Measurements from ENCODE around the gene OCA2.
"Not testable (repeated sequence)": the region's sequence is repeated elsewhere in the genome, so short reads cannot be mapped to it uniquely, and the experiment has no call there.

Gene OCA2

DNA sequence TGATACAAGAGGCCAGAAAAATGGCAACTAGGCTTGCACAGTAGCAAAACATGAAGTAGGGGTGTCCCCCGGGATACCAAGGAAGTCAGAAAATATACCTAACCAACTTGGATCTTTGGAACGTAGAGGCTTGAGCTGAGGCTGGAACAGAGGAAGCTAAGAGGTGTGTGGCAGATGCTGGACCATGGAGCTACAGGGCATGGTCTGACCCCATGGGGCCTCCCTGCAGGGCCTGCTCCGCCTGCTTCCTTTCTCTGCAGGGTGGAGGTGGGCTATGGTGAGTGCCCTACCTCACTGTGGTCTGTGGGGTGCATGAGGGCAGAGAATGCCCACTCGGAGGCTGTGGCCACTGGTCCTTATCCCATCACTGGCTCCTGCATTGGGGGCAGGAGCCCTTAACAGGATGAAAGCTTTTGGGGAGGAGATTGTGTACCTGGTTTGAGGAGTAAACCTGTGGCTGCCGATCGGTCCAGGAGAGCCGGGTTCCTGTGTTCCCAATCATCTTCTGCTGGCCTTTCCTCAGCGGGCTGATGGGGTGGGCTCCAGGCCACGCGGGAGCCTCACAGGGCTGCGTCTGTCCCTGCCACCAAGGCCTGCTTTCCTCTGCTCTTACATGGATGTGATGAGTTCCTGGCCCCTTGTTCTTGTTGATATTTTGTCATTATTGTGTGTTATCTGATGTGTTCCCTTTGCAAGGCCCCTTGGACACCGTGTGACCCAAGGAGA, 96.8 kb downstream of the OCA2 start:
- peak; percentile 11 for DNase-seq (ENCODE audit: low spot score)

DNA sequence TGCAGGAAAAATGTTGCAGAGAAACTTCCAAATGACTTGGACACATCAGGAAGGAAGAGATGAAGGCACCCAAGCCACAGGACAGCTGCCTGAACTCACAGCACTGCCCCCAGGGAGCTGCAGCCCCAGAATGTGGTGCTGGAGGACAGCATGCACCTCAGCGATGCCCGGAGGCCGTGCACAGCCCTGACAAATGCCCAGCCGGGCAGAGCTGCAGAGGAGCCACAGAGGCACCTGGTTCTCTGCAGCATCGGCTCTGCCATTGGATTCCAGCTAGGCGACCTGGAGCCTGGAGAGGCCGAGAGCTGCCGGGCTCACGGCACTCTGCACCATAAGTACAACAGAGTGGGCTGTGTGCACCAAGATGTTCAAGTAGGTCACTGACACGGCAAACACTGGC, 97.5 kb downstream of the OCA2 start:
- peak; percentile 18 for DNase-seq (ENCODE audit: low spot score)

DNA sequence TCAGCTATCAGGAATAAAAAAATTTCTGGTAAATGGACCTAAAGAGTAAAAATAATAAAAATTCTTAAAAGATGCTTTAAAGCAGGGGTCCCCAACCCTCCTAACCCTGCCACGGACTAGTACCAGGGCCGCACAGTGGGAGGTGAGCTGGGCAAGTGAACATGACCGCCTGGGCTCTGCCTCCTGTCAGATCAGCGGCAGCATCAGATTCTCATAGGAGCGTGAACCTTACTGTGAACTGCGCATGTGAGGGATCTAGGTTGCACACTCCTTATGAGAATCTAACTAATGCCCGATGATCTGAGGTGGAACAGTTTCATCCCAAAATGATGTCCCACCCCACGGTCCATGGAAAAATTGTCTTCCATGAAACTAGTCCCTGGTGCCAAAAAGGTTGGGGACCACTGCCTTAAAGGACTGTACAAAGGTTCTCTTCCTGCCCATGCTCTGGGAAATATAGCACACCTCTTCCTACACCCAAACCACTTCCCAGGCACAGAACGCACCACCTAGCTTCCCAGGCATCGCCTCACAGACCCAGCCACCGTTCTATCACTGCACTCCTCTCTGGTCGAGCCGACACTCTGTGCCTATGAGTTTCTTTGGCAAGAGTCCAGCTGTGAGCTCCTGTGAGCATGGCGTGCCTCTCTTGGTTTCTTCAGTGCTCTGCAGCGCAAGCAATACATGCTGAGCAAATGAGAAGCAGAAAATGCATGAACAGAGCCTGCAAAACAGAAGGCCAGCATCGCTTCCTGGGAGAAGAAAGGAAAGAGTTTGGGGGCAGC, 104.9 kb downstream of the OCA2 start:
- peak; percentile 6 for DNase-seq (ENCODE audit: low spot score)

DNA sequence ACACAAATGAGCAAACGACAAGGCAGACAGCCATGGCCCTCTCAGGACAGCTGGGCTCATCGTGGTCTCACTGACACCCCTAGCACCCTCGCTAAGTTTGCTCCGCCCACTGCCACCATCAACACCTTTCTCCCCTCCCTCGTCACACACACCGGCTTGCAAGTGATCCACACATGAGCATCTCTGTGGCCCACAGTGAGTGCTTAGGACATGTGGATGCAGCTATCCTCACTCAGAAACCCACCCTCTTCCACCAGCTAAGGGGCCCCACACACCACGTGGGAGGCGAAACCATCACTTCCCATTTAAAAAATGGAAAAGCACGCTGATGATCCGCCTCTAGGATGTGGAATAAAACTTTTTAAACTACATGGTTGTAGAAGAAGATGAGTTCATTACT, 105.6 kb downstream of the OCA2 start:
- no peak for DNase-seq (ENCODE audit: low spot score)

DNA sequence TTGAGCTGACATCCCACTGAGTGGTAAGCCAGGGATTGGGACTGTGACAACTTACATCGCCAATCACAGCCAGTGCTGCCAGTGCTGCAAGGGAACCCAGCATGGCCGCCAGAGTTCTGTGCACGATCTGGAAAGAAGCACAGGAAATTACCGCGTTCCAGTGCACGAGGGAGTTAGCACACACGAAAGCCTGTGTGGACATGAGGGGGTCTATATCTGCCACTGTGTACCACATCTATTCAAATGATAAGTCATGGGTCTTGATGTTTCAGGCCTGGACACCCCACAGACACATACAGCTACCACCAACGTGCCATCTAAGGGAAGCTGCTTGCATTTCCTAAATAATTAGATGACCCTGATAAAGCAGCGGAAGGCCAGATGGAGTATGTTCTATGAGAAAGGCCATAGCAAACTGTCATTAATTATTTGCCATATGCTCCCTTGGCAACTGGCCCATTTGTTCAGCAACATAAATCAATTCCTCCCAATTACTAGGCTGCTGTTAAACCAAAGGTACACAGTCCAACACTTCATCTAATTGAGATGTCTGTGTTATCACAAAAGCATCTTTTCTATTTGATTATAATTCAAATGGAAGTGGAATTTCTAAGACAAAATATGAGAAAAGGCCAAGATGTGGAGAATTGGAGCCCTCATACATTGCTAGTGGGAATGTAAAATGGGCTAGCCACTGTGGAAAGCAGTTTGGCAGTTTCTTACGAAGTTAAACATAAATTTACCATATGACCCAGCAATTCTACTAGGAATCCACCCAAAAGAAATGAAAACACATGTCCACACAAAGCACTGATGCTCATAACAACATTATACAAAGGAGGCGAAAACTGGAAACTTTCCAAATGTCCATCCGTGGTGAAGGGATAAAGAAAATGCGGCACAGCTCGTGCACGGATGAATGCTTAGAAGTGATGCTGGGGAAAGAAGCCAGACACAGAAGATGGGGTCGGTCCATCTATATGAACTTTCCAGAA, 108.3 kb downstream of the OCA2 start:
- peak; percentile 24 for DNase-seq (ENCODE audit: low spot score)

DNA sequence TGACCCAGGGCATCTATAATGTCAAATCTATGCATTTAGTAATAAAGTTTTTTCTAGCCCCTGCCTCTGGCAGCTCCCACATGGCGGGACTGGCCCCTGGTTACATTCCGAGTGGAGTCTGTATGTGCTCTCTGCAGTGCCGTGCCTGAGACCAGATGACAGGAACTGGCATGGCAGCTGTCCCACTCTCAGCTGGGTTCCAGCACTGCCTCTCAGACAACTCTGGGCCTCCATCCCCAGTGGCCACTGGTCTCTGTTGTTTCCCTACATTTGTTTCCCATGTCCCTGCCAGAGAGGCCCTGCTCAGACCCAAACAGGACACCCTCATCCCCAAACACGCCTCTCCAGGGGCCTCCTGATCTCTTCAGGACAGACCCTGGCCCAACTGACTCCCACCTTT, 109.3 kb downstream of the OCA2 start:
- peak; percentile 22 for DNase-seq (ENCODE audit: low spot score)

DNA sequence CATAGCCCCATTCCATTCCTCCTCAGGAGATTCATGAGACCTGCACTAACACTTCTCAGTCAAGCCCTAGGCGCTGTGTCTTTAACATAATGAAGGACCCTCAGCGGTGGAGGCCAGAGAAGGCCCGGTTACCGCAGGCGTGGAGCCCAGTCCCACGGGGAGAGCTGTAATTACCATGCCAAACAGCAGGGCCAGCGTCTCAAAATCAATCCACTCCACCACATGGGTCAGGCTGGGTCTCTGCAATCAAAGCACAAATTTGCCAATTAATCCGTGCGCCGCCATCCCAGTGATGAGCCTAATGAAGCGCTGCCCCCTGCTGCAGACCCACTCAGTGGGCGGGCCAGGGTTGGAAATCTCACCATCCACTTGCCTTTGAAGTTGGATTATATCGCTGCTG, 109.7 kb downstream of the OCA2 start:
- DNase-seq (ENCODE audit: low spot score): peak; percentile 18

DNA sequence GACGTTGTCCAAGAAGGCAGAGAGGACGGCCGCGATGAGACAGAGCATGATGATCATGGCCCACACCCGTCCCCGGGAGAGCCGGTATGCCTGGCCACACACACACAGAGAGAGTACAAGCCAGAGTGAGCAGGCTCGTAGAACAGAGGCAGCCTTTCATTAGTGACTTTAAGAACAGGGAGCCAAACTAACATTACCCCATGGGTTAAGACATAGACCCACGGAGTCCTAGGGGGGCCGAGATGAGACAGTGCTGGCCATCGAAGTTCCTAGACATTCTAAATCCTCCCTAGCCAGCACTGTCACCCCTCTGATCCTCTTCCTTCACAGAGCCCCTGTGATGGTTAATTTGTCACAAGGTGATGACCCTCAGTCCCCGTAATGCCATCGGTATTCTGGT, 114.0 kb downstream of the OCA2 start:
- DNase-seq (ENCODE audit: low spot score): no peak

DNA sequence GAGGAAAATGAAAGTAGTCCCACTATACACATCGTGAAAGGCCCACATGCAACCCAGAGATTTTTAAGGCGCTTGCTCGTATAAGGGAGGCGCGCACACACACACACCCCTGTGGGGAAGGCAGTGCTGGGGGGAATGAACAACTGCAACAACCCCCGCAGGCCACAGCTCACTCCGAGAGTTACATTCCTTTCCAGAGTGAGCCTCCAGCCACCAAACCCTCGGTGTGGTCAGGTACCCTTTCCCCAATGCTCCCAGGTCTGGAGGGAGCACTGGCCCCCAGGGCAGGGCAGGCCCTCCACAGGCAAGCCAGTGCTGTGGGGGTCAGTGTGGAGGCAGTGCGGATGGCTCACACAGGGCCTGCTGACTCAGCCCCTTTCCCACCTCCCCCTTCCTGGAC, 115.6 kb downstream of the OCA2 start:
- peak; percentile 8 for DNase-seq (ENCODE audit: low spot score)

DNA sequence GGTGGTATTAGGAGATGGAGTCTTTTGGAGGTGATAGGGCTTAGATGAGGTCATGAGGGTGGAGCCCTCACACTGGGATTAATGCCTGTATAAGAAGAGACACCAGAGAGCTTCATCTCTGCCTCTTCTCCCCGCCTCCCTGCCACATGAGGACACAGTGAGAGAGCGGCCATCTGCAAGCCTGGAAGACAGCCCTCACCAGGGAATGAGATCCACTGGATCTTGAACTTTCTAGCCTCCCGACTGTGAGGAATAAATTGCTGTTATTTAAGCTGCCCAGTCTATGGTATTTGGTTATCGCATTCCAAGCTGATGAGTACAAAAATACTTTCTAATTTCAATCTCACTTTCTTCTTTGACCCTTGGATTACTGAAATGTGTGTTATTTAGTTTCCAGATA, 121.4 kb downstream of the OCA2 start:
- DNase-seq (ENCODE audit: low spot score): no peak

DNA sequence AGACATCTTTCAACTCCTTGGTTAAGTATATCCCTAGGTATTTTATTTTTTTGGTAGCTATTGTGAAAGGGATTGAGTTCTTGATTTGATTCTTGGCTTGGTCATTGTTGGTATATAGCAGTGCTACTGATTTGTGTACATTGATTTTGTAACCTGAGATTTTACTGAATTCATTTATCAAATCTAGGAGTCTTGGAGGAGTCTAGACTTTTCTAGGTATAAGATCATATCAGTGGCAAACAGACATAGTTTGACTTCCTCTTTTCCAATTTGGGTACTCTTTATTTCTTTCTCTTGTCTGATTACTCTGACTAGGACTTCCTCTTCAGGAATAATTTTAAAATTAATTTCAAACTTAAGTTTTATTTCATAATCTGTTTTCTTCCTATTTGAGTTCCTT, 125.2 kb downstream of the OCA2 start:
- no peak for DNase-seq (ENCODE audit: low spot score)

DNA sequence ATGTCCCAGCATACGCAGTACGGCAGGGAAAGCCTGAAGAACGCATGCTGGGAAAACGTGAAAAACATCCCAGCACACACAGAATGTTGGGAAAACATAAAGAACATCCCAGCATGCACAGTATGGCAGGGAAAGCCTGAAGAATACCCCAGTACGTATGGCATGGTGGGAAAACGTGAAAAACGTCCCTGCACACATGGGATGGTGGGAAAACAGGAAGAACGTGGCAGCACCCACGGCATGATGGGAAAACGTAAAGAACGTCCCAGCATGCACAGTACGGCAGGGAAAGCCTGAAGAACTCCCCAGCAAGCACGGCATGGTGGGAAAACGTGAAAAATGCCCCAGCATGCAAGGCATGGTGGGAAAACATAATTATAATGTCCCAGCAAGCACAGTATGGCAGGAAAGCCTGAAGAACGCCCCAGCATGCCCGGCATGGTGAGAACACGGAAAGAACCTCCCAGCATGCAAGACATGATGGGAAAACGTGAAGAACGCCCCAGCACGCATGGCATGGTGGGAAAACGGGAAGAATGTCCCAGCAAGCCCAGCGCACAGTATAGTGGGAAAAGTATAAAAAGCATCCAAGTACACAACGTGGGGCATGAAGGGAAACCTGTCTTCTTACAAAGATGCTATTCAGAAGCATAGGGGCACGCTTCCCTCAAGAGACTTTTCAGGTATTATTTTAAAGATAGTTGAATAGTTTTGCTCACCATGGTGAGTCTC, 128.3 kb downstream of the OCA2 start:
- DNase-seq (ENCODE audit: low spot score): no peak

DNA sequence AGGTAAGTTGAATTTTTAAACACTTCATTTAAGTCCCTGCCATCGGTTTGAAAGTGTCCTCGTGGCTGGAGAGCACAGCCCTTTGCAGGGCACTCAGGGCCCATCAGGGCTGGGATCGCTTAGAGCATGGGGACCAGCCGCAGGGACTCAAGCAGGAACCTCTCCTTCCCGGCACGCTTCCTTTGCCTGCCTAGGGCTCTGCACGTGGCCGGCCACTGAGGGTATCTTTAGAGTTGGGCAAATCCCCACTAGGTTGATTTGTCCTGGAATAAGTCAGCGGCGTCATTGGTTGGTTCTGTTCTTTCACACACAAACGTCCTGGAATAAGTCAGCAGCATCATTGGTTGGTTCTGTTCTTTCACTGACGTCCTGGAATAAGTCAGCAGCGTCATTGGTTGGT, 131.6 kb downstream of the OCA2 start:
- no peak for DNase-seq (ENCODE audit: low spot score)

DNA sequence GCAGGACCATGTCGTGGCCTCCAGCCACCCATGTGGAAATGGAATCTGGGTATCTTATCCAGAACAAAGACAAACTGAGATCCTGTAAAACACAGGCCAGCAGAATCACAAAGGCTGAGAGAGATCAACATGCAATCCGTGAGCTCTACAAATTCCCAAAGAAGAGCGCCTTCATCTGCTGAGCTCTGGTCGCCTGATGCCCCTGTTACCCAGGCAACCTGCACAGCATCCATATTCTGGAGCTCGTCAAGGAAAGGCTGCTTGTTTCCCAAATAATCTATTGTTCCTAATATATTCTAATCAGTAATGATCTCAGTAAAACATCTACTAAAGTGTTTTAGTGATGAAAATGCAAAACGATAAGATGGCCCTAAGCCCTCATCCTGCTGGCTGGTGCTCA, 133.6 kb downstream of the OCA2 start:
- DNase-seq (ENCODE audit: low spot score): no peak

DNA sequence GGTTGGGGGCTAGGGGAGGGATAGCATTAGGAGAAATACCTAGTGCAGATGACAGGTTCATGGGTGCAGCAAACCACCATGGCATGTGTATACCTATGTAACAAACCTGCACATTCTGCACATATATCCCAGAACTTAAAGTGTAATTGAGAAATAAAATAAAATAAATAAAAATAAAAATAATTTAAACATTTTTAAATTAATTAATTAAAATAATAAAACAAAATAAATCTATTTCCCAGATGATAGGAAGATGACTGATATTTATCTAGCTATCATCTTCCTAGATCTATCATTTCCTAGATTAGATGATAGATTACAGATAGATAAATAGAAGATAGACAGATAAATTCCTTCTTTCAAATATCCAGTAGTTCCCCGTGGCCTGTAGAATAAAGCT, 137.3 kb downstream of the OCA2 start:
- DNase-seq (ENCODE audit: low spot score): no peak

DNA sequence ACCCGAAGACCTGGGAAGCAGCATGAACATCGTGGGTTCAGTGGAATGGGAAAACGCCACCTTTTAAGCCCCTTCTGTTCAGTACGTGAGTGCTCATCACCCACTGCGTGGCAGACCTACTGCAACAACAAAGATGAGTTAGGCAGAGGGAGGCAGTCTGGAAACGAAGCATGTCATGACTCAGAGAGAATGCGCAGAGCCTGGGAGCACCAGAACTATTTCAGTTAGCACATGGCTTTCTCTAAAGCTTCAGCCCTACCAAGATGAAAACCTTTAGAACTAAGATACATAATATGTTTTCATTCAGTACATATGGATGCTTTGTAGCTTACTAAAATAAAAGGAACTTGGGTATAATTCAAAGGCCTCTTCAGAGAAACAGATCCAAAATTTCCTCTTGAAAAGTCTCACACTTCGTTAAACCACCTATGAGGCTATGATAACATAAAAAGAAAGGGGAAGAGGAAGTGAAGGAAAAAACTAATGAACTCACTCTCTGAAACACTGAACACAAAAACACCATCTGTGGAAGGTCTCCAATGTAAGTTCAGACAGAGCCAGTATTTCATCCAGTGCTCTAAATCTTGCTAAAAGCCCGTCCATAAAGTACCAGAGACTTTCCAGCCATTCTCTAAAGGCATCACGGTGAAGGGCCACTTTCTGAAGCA, 140.1 kb downstream of the OCA2 start:
- no peak for DNase-seq (ENCODE audit: low spot score)

DNA sequence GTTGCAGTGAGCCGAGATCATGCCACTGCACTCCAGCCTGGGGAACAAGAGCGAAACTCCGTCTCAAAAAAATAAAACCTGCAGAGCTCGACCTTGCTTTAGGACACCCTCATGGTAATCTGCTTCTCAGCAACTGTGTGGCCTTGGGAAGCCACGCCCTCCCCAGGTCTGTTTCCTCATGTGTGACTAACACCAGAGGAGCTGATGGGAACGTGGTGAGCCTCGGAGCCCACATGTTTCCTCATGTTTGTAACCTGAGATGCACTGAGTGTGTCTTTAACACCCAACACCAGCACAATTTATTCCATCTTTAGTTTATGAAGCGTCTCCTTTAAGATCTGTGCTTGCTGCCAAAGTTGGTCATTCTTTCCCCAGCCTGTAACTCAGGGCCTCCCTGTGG, 142.8 kb downstream of the OCA2 start:
- no peak for DNase-seq (ENCODE audit: low spot score)

DNA sequence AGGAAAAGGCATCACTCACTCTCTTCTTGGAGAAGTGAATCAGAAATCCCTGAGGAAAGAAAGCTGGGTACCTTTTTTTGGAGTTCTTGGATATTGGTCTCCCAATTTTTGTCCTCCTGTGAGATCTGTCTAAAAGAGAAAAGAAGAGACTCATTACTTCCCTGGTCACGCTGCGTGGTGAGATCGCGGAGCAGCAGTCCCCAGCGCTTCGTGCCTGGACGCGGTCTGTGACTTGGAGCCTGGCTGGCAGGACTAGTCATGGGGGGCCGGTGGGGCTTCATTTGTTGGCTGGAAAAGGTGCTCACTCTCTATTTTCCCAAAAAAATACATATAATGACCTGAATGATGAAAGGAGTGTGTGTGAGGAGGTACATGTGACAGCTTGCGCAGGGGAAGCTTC, 144.0 kb downstream of the OCA2 start:
- no peak for DNase-seq (ENCODE audit: low spot score)

DNA sequence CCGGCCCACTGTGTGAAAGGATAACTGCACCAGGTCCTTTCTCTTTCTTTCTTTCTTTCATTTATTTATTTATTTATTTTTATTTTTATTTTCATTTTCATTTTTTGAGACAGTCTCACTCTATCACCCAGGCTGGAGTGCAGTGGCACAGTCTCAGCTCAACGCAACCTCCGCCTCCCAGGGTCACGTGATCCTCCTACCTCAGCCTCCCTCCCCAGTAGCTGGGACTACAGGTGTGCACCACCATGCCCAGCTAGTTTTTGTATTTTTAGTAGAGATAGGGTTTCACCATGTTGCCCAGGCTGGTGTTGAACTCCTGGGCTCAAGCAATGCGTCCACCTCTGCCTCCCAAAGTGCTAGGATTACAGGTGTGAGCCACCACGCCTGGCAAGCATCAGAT, 146.5 kb downstream of the OCA2 start:
- DNase-seq (ENCODE audit: low spot score): not testable (repeated sequence)

DNA sequence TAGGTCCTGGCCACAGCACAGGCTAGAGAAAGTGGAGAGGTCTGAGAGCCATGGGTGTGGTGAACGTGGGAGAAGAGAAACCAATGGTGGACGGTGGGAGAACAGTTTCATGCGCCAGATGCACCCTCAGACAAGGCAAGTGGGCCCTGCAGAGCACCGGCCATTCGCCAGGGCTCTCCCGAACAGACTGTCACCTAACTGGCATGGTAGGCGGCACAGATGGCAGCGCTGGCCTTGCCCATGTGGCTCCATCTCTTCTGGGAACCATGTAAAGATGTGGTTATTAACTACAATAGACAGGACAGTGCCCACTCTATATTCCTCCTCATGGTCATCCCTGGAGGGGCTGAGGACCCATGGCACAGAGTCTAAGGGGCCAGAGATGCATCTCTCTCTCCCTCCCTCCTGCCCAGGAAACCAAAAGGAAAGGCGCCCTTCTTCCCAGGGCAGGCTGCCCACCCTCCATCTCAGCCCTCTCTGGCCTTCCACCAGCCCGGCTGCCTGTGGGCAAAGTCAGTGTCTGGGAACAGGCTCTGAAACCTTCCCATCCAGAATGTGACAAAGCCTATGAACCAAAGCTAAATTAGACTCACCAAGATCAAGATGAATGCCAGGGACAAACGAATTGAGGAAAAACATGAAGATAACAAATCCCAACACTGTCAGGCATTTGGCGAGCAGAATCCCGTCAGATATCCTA, 147.8 kb downstream of the OCA2 start:
- no peak for DNase-seq (ENCODE audit: low spot score)

DNA sequence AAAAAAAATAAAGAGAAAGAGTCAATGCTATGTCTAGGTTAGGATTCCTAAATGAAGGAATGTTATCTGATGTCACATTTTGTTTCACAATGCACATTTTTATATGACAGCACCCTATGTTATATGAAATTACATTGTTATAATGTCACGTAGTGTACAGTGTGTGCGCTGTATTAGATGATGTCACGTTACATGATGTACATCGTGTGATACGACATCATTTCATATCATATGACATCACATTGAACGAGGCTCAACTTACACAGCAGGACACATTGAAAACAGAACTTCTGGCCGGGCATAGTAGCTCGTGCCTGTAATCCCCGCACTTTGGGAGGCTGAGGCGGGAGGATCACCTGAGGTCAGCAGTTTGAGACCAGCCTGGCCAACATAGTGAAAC, 150.0 kb downstream of the OCA2 start:
- DNase-seq (ENCODE audit: low spot score): no peak
